GM12872 (cell line): ENCODE results near the gene TOP1.

ENCODE experiments used
- TF ChIP-seq, protein P1 (sequence below): IDR thresholded peaks from 3 replicates; pipeline ENCODE4 v1.5.1; 2011; ENCODE audit warnings: low read depth, mild to moderate bottlenecking, low read length, moderate library complexity; ENCODE audit not compliant: insufficient read depth

TOP1 gene

DNA sequence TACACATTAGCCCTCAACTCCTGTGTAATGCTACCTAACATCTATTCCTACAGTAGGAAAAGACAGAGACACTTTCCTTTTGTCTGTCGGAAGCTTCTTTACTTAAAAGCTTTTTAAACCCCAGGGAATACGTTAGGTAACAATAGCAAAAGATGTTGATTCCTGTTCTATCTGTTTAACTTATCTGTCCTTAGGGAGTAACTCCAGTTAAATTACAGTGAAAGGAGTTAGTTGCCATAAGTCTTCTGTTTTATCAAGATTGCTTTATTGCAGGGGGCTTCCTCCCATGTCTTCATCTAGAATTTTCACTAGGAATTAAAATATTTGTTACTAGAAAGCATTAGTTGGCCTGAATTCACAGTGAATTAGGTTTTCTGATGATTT, 26.2 kb downstream of the TOP1 start:
- TF ChIP-seq, protein P1, sequence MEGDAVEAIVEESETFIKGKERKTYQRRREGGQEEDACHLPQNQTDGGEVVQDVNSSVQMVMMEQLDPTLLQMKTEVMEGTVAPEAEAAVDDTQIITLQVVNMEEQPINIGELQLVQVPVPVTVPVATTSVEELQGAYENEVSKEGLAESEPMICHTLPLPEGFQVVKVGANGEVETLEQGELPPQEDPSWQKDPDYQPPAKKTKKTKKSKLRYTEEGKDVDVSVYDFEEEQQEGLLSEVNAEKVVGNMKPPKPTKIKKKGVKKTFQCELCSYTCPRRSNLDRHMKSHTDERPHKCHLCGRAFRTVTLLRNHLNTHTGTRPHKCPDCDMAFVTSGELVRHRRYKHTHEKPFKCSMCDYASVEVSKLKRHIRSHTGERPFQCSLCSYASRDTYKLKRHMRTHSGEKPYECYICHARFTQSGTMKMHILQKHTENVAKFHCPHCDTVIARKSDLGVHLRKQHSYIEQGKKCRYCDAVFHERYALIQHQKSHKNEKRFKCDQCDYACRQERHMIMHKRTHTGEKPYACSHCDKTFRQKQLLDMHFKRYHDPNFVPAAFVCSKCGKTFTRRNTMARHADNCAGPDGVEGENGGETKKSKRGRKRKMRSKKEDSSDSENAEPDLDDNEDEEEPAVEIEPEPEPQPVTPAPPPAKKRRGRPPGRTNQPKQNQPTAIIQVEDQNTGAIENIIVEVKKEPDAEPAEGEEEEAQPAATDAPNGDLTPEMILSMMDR: no peak

DNA sequence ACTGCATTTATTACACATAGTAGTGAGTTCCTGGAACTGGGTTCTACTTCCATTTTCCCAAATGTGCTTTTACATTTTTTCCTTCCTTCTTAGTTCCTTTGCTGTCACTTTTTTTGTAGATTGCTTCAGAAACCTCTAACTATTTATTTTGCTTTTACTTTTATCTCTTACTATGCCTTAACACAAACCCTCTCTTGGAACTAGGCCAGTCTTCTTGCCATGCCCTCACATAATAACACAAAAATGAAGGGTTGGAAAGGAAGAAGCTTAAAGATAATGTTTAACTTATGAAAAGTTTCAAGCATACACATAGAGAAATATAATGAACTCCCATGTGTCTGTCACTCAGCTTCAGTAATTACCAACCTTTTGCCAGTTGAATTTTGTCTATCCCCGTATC, 27.1 kb downstream of the TOP1 start:
- TF ChIP-seq, protein P1: no peak

DNA sequence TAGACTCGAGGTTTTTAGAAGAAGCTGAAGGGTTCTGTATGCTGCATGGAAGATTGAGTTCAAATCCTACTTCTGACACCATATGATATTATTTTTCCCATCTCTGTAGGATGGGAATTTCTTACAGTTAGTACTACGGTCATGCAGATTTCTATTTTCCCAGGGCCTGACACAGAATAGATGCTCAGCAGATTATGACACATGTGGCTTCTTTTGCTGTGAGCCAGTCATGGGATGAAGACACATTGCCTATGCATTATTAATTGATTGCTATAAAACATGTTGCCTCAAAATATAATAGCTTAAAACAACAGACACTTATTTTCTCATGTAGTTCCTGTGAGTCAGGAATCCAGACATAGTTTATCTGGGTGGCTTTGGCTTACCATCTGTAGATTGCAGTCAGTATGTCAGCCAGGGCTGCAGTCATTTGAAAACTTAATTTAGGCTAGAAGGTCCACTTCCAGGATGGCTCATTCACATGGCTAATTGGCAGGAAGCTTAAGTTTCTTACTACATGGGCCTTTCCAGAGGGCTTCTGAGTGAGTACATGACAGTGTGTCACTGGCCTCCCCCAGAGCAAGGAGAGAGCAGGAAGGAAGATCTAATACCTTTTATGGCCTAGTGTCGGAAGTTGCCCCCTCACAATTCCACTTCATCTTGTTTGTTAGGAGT, 29.5 kb downstream of the TOP1 start:
- TF ChIP-seq, protein P1: no peak

DNA sequence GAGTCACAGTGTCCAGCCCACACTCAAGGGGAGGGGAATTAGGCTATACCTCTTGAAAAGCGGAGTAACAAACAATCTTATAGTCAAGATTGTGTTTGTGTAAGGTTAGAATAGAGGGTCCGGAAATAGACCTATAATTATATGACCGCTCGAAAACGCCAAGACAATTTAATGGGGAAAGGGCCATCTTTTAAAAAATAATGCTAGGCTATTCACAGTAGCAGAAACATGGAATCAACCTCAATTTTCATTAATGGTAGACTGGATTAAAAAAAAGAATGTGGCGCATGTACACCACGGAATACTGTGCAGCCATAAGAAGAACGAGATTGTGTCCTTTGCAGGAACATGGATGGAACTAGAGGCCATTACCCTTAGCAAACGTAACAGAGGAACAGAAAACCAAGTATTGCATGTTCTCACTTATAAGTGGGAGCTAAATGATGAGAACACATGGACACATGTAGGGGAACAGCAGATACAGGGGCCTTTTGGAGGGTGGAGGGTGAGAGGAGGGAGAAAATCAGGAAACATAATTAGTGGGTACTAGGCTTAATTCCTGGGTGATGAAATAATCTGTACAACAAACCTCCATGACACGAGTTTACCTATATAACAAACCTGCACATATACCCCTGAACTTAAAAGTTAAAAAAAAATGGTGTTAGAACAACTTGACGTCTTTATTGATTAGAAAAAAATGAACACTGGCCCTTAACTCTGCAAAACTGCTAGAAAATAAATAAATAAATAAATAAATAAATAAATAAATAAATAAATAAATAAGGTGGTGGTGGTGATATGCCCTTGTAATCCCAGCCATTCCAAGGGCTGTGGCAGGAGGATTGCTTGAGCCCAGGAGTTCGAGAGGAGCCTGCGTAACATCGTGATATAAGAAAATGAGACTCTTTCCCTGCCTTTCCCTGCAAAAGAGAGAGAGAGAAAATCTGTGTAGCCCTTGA, 30.3 kb downstream of the TOP1 start:
- TF ChIP-seq, protein P1: no peak

DNA sequence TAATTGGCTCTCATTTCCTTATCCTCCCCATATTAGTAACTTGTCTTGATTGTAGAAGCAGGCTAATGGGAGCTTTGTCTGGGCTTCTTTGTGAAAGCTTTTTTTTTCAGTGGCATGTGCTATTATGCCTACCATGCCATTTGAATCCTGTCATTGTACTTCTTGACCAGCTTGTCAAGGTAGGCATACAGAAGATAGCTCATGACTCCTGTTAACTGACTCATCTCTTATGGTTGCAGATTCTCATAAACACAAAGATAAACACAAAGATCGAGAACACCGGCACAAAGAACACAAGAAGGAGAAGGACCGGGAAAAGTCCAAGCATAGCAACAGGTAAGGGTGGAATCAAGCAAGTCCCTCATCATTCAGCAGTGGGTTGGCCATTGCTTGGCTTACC, 32.5 kb downstream of the TOP1 start:
- TF ChIP-seq, protein P1: no peak

DNA sequence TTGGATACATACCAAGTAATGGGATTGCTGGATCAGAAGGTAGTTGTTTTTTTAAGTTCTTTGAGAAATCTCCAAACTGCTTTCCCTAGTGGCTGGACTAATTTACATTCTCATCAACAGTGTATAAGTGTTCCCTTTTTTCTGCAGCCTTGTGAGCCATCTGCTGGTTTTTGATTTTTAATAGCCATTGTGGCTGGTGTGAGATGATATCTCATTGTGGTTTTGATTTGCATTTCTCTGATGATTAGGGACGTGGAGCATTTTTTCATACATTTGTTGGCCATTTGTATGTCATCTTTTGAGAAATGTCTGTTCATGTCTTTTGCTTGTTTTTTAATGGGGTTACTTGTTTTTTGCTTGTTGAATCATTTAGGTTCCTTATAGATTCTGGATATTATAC, 34.8 kb downstream of the TOP1 start:
- TF ChIP-seq, protein P1: no peak

DNA sequence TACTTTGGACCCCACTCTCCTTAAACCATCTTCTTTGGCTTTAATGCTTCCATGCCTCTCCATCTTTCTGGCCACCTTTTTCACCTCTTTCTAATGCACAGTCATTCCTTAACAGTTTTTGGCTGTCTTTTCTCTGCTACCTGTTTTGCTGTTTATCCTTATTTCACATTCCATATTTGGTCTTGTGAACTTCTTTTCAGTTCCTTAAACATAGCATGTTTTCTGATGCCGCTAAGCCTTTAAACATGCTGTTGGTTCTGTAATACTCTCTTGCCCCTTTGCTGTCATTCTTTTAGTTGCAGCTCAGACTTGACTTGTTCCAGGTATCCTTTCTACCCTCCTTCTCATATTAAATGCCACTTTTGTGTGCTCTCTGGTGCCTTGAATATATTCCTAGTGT, 35.8 kb downstream of the TOP1 start:
- TF ChIP-seq, protein P1: no peak
